HG02588 (cell line): ENCODE data around the gene IFIT1.
"Not testable (repeated sequence)": the region's sequence is repeated elsewhere in the genome, so short reads cannot be mapped to it uniquely, and the experiment has no call there.

Source experiments
- ATAC-seq: cut with Tn5 transposase; IDR thresholded peaks from one replicate; pipeline ENCODE4 v1.9.1; 2021; ENCODE audit warnings: mild to moderate bottlenecking, moderate library complexity; ENCODE audit not compliant: unreplicated experiment

The IFIT1 gene

GRCh38 chr10:89428877-89429276 lies 36.5 kb downstream of the IFIT1 start:
- ATAC-seq, result no peak

DNA sequence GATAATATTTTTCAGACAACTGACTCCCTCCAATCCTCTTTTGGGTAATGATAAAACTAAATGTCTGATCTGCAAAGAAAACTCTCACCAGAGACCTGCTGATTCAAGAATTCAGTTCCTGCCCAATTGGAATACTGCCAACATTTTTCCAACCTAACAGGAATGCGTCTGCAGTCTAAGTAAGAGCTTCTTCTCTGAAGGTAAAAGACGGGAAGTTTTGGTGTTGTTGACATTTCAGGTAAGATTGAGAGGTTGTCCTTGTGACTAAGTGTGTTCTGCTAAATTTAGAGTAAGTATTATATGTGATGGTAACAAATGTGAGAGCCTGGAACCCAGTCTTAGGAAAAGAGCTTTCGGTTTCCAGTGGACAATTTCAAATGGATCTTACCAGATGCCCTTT lies 39.6 kb downstream of the IFIT1 start:
- no peak for ATAC-seq

DNA sequence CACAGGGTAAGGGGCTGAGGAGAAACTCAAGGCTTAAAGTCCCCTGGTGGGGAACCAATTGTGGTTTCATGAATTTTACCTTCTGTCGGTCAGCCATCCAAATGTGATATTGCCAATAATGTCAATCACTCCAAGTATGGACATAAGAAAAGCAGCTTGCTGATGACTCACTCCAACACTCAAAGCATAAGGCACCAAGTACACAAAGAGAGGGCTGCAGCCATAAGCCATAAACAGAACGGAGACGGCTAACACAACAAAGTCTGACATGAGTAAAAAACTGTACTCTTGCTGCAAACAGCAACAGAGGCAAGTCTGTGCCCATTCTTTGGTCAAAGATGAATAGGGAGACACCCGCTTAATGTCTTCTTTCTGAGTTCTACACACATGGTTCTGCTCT lies 46.1 kb downstream of the IFIT1 start:
- no peak for ATAC-seq

DNA sequence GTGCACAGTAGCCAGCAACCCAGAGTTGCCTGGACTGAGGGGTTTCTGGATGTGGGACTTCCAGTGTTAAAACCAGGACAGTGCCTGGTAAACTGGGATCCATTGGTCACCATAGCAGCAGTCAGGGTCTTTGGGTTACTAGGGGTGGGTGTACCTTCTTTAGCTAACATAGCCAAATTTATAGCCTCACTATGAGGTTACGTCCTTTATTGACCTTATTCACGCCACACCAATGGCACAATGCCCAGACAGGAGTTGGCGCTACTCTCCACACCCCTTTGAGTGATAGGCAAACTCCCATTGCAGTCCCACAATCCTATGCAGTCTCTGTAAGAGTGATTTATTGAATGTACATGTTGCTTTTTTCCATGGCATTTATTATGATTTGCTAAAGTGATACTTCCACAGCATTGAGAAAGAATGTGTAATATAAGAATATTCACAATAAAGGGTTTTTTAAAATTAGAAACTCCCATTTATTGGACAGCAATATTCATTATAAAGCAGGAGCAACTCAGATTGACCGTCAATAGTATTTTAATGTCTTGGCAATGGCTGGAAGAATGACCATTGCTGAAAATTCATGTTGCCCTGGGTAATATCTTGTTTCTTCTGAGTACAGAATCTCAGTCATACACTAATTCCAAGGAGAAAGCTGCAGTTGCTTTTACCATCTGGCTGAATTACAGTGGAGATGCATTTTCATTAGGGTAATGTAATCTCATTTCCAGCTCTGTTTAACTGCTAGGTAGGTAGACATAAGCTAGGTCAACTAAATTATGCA lies 48.0 kb downstream of the IFIT1 start:
- ATAC-seq, result no peak

DNA sequence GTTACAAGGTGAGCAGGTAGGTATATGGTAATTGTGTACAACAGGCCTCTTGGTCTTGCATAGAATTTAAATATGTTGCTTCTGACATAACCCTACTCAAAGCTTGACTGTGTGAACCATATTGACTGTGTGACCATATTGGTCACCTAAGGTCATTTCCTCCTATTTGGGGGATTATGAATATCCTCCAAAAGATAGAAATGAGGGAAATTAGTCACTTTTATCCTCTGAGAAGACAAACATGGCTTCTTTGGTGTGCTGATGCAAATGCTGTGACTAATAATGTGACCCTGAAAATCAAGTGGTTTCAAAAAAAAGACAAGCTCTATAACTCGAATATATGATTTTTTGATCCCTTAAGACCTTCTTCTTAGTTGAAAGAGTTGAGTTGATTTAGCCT lies 49.9 kb downstream of the IFIT1 start:
- no peak for ATAC-seq

DNA sequence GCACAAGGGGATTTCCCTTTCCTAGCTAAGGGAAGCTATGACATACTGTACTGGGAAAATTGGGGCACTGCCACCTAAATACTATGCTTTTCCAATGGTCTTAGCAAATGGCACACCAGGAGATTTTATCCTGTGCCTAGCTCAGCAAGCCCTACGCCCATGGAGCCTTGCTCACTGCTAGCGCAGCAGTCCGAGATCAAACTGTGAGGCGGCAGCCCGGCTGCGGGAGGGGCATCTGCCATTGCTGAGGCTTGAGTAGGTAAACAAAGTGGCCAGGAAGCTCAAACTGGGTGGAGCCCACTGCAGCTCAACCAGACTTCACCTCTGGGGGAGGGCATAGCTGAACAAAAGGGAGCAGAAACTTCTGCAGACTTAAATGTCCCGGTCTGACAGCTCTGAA lies 52.4 kb downstream of the IFIT1 start:
- not testable (repeated sequence) for ATAC-seq

GRCh38 chr10:89450901-89451300 lies 58.5 kb downstream of the IFIT1 start:
- no peak for ATAC-seq

DNA sequence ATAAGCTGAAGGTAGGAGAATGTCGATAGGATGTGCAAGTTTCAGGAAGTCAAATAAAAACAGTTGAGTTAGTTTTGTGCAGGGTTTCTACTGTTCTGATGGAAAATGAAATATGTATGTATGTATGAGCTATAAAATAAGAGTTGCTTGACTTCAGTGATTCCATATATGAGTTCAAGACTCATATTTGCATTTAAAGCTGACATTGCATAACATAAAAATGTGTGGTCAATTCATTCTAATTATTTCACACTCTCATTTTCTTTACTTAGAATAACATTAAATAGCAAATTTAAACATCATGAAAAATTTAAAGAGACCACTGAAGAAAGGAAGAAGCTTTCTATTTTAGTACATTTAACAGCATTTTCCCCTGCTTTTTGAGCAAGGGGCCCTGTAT lies 59.8 kb downstream of the IFIT1 start:
- no peak for ATAC-seq

DNA sequence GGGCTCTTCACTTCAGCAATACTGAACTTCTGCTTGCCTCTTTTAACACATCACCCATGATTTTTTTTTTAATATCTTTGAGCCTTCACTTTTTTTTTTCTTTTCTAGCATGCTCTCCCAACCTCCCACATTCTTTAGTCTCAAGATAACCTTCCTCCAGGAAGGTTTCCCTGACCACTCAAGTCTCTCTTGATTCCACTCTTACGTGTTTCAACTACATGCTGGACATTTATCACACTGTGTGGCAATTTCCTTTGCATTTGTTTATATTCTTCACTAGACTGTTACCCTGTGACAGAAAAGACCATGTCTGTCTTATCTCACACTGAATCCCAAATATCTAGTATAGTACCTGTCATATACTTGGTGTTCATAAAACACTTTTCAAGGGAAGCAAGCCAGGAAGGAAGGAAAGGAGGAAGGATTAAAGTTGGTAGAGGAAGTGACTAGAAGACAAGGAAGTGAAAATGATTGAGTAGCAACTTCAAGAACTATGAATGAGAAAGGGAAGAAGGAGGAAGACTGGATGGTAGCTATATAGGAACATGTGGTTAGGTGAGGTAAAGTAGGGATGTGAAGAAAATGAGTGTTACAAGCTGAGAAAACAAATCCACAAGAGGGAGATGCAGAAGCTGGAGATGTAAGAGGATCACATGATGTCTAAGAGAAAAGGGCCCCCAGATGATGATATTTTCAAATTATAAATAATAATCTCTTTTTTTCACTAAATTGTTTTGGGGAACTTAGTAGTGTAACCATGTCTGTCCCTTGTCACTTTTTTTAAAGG lies 62.3 kb downstream of the IFIT1 start:
- ATAC-seq, result no peak
